Endothelial cell of umbilical vein (primary cell): ENCODE measurements around the gene TRAPPC5. TPM values are rescaled to one million over a fixed set of nuclear protein-coding genes. Genes with fewer than 3 reads are reported as not detected.

Source experiments
- BruUV-seq: library from RNA; stranded (reverse); fragments of 400-500 nt; replicated peaks from 2 replicates; lab custom pipeline; 2021; lab: Mats Ljungman, UMichigan
- CTCF ChIA-PET: fragments of 300-600, 350-600 bp; sonication (Branson Sonifier 250); formaldehyde crosslinking; loops from one replicate; lab custom pipeline; 2021; ENCODE audit warnings: antibody characterized with exemption, inconsistent platforms; lab: Charles Lee
- POLR2A ChIA-PET: fragments of 300-600, 350-600 bp; sonication (Branson Sonifier 250); formaldehyde crosslinking; loops from one replicate; lab custom pipeline; 2021; ENCODE audit warnings: antibody characterized with exemption, inconsistent platforms; lab: Charles Lee
- DNase-seq: peaks from one replicate; pipeline ENCODE4 v3.0.0-alpha.2; 2011; ENCODE audit warnings: low read depth, low spot score
- FAIRE-seq: peaks from 2 replicates; lab custom pipeline; 2011; peaks lifted over from hg19 to GRCh38; lab: Jason Lieb, UNC
- H2AFZ ChIP-seq: 2 replicates; pipeline ENCODE4 v1.6.0; 2012; ENCODE audit warnings: low read depth, low read length, control low read depth, inconsistent platforms
- H3K27ac ChIP-seq: 2 replicates; pipeline ENCODE4 v1.5.1; 2011; ENCODE audit warnings: low read depth, mild to moderate bottlenecking, control low read depth, low read length, moderate library complexity; ENCODE audit not compliant: insufficient read depth
- H3K27me3 ChIP-seq, 2 experiments: 2 replicates each; pipeline versions ENCODE4 v1.6.0 to v1.6.1; 2011; ENCODE audit warnings: low read length in 2 of 2, mixed read lengths in 1 of 2; ENCODE audit not compliant: control insufficient read depth in 2 of 2, insufficient read depth in 2 of 2
- H3K36me3 ChIP-seq, 2 experiments: 2 replicates in 1 of 2; 3 replicates in 1 of 2; pipeline ENCODE4 v1.5.1; 2011; ENCODE audit warnings: low read length in 2 of 2, mild to moderate bottlenecking in 1 of 2, moderate library complexity in 1 of 2; ENCODE audit not compliant: control insufficient read depth in 2 of 2, insufficient read depth in 2 of 2; ENCODE audit errors: extremely low read depth in 1 of 2
- H3K4me1 ChIP-seq: 3 replicates; pipeline ENCODE4 v1.5.1; 2011; ENCODE audit warnings: mild to moderate bottlenecking, low read length; ENCODE audit not compliant: control insufficient read depth, insufficient read depth; ENCODE audit errors: extremely low read depth
- H3K4me2 ChIP-seq: 2 replicates; pipeline ENCODE4 v1.6.1; 2011; ENCODE audit warnings: low read length, control low read depth, mixed read lengths; ENCODE audit not compliant: insufficient read depth
- H3K4me3 ChIP-seq, 3 experiments: fragments of 200-600 bp in 1 of 3; sonication (generic), shearing (Covaris generic) in 1 of 3; replicated peaks in 1 of 3; 2 replicates each; pipeline ENCODE4 v1.5.1; 2011 to 2016; ENCODE audit warnings: control low read depth in 3 of 3, low read length in 3 of 3, mild to moderate bottlenecking in 2 of 3, inconsistent platforms in 1 of 3, low read depth in 1 of 3, moderate library complexity in 1 of 3; ENCODE audit not compliant: insufficient read depth in 1 of 3
- H3K79me2 ChIP-seq: 2 replicates; pipeline ENCODE4 v1.6.0; 2012; ENCODE audit warnings: low read length, inconsistent platforms; ENCODE audit not compliant: control insufficient read depth, insufficient read depth
- H3K9ac ChIP-seq: replicated peaks from 2 replicates; pipeline ENCODE3; 2011; ENCODE audit warnings: low read length, control low read depth; ENCODE audit not compliant: insufficient read depth; ENCODE audit errors: extremely low read depth
- H3K9me1 ChIP-seq: replicated peaks from 3 replicates; pipeline ENCODE4 v1.6.0; 2011; ENCODE audit warnings: mild to moderate bottlenecking, low read length; ENCODE audit not compliant: control insufficient read depth, insufficient read depth; ENCODE audit errors: extremely low read depth
- H3K9me3 ChIP-seq: replicated peaks from 2 replicates; pipeline ENCODE4 v1.5.1; 2012; ENCODE audit warnings: low read length, inconsistent platforms; ENCODE audit not compliant: control insufficient read depth, insufficient read depth
- H4K20me1 ChIP-seq: replicated peaks from 2 replicates; pipeline ENCODE3; 2011; ENCODE audit warnings: mild to moderate bottlenecking, low read length; ENCODE audit not compliant: control insufficient read depth, insufficient read depth; ENCODE audit errors: extremely low read depth
- EZH2 ChIP-seq: IDR thresholded peaks from 2 replicates; pipeline ENCODE4 v1.6.1; 2012; ENCODE audit warnings: borderline replicate concordance, low read depth, mild to moderate bottlenecking, moderate library complexity, low read length, inconsistent platforms; ENCODE audit not compliant: severe bottlenecking
- FOS ChIP-seq: IDR thresholded peaks from 2 replicates; pipeline ENCODE4 v1.6.1; 2011; ENCODE audit warnings: mild to moderate bottlenecking, low read length, moderate library complexity, borderline replicate concordance; ENCODE audit not compliant: insufficient read depth
- GATA2 ChIP-seq: IDR thresholded peaks from 2 replicates; pipeline ENCODE4 v1.7.0; 2011; ENCODE audit warnings: low read depth, mild to moderate bottlenecking, moderate library complexity, mixed read lengths, low read length; ENCODE audit not compliant: insufficient read length, insufficient read depth
- JUN ChIP-seq: IDR thresholded peaks from 2 replicates; pipeline ENCODE4 v1.6.1; 2011; ENCODE audit warnings: borderline replicate concordance, low read depth; ENCODE audit not compliant: insufficient read length, insufficient read depth
- MYC ChIP-seq: IDR thresholded peaks from one replicate; pipeline ENCODE4 v1.6.1; 2011; ENCODE audit warnings: mild to moderate bottlenecking, low read depth, low read length
- POLR2A ChIP-seq: IDR thresholded peaks from 2 replicates; pipeline ENCODE4 v1.6.1; 2012; ENCODE audit warnings: low read depth, mild to moderate bottlenecking, control low read depth, low read length
- POLR2AphosphoS5 ChIP-seq: IDR thresholded peaks from 2 replicates; pipeline ENCODE4 v1.6.1; 2012; ENCODE audit warnings: low read depth, mild to moderate bottlenecking, control low read depth, low read length, moderate library complexity; ENCODE audit not compliant: insufficient read depth
- dilution Hi-C: fragments of 300-500 bp; cut with MboI; formaldehyde crosslinking; loops from one replicate; pipeline ENCODE4 v1.15.0; 2019; ENCODE audit warnings: low sequenced_read_pairs; ENCODE audit not compliant: extremely low pct_ligation_motif_present
- intact Hi-C: fragments of 100-400 bp; cut with micrococcal nuclease; formaldehyde crosslinking; loops from one replicate; pipeline ENCODE4 v1.10.0; 2022
- polyA plus RNA-seq, 4 experiments: library from polyadenylated mRNA; depleted of rRNA in 3 of 4; stranded (reverse) in 3 of 4; unstranded in 1 of 4; fragments of >200 nt; gene quantifications; 2 replicates each; pipeline versions ENCODE4 v1.2.1 to v1.2.3, GENCODE V29; 2011 to 2012; ENCODE audit warnings: missing spikeins in 1 of 4
- total RNA-seq: library from RNA; stranded (reverse); gene quantifications from 2 replicates; pipeline ENCODE4 v1.2.3, GENCODE V29; 2021
- TF ChIP-seq, protein P1 (sequence below): IDR thresholded peaks from 2 replicates; pipeline ENCODE4 v1.6.1; 2011; ENCODE audit not compliant: insufficient read depth, insufficient read length
- TF ChIP-seq, protein P2 (sequence below), 2 donors: IDR thresholded peaks; 1 replicate in 1 of 2; 2 replicates in 1 of 2; pipeline ENCODE4 v1.5.1; 2011; ENCODE audit warnings: low read length in 2 of 2, mild to moderate bottlenecking in 2 of 2, moderate library complexity in 2 of 2, control low read depth in 1 of 2, inconsistent platforms in 1 of 2, low read depth in 1 of 2; ENCODE audit not compliant: insufficient read depth in 1 of 2; ENCODE audit errors: extremely low read depth in 1 of 2

TRAPPC5 gene
- total and polyA plus RNA-seq, 2 donors (not counting 3 experiments of a cell fraction or from before 2014, with no cell fraction given) = 114 to 172 TPM

DNA sequence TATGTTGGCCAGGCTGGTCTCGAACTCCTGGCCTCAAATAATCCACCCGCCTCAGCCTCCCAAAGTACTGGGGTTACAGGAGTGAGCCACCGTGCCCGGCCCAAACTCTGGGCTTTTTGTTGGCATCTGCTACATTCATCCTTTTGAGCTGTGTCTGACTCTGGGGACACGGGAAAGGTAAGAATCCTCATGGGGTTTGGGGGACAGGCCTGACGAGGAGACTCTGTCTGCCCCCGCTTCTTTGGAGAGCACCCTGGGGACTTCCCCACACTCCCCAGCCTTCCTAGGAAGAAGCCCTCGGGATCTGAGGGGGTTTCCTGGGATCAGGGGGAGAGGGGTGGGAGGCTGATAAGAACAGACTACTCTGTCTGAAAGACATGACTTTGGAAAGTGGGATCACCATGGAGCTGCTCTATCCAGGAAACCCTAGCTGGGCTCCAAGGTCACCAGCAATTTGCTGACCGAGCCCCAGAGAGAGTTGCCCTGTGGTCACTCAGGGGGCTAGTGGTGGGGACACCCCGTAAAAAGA, 29.4 kb downstream of the TRAPPC5 start:
- ChIA-PET POLR2A (no interaction called here), CTCF (interaction anchor here (1.5 kb wide), 1 partner anchor 9 kb away, joined by 5 read pairs; no protein-coding TSS in a partner anchor)
- FAIRE-seq = no peak
- Histone ChIP-seq H3K36me3 (no peaks in the 10 kb centered on the region), H3K9ac (no peak overlapping the region), H3K9me3 (no peaks in the 10 kb centered on the region), H3K27ac (no peak overlapping the region), H2AFZ (no peak overlapping the region), H3K9me1 (no peaks in the 10 kb centered on the region), H3K4me2 (no peak overlapping the region), H3K4me3 (no peak overlapping the region), H4K20me1 (no peaks in the 10 kb centered on the region), H3K79me2 (no peaks in the 10 kb centered on the region), H3K27me3 (no peaks in the 10 kb centered on the region), H3K4me1 (no peaks in the 10 kb centered on the region)
- DNase-seq = no peak
- intact Hi-C loops = no loop called here
- no TSS peak for BruUV-seq
- dilution Hi-C loops = no loop called here
- TF ChIP-seq EZH2 (no peak), MYC (no peak), GATA2 (no peak), POLR2AphosphoS5 (no peak), POLR2A (no peak), FOS (no peak), JUN (no peak)
- TF ChIP-seq, protein P1, sequence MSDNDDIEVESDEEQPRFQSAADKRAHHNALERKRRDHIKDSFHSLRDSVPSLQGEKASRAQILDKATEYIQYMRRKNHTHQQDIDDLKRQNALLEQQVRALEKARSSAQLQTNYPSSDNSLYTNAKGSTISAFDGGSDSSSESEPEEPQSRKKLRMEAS = no peak
- TF ChIP-seq, protein P2, sequence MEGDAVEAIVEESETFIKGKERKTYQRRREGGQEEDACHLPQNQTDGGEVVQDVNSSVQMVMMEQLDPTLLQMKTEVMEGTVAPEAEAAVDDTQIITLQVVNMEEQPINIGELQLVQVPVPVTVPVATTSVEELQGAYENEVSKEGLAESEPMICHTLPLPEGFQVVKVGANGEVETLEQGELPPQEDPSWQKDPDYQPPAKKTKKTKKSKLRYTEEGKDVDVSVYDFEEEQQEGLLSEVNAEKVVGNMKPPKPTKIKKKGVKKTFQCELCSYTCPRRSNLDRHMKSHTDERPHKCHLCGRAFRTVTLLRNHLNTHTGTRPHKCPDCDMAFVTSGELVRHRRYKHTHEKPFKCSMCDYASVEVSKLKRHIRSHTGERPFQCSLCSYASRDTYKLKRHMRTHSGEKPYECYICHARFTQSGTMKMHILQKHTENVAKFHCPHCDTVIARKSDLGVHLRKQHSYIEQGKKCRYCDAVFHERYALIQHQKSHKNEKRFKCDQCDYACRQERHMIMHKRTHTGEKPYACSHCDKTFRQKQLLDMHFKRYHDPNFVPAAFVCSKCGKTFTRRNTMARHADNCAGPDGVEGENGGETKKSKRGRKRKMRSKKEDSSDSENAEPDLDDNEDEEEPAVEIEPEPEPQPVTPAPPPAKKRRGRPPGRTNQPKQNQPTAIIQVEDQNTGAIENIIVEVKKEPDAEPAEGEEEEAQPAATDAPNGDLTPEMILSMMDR (IDR thresholded peaks at IDR 0.05; ENCODE audit: extremely low read depth in 1 of 2, insufficient read depth in 1 of 2, low read depth in 1 of 2, low read length in 2 of 2) = no peak
